CD4-positive, alpha-beta T cell treated with Interferon gamma for 1 hour (primary cell): Measurements from ENCODE around the gene NR5A2.

Source experiments
- DNase-seq: peaks from one replicate; pipeline ENCODE4 v3.0.0-alpha.2; 2020

The NR5A2 gene

GRCh38 chr1:200130552-200130951, 103.0 kb downstream of the NR5A2 start:
- no peak for DNase-seq

DNA sequence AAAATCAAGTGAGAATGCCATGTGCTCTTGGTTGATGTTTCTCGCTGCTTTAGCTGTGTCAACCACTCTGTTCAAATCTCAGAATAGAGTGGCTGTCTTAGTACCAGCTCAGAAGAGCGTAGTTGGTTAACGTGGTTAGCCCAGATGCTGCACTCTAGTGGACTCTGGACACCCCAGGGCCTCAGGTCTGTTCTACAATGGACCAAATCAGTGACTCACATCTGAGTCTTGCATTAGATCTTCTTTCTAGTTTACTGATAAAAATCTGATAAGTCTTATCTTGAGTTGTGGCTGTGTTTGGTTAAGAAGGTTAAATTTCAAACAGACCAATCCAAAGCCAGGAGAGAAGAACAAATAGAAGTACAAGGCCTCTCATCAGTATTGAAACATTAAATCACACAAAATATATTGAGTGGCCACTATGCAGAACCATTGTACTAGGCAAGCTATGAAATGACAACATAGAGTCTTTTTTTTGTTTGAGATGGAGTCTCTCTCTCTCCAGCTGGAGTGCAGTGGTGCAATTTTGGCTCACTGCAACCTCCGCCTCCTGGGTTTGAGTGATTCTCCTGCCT, 104.1 kb downstream of the NR5A2 start:
- no peak for DNase-seq

DNA sequence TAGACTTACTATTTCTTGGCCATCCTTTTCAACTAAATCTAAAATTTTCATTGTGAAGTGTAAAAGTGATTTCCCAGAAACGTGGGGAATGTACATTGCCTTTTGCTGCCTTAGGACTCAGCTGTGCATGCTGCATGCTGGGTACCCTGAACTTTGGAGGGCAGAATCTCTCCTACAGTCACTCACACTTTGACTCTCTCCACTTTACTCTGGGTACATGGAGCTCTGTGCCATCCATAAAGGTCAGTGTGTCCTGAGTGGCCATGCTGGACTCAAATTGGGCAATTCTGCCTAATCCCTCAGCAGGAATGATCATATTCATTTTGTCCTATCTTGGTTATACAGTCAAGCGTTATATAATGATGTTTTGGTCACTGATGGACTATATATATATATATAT, 105.6 kb downstream of the NR5A2 start:
- DNase-seq, result no peak

GRCh38 chr1:200134116-200134515, 106.6 kb downstream of the NR5A2 start:
- no peak for DNase-seq

DNA sequence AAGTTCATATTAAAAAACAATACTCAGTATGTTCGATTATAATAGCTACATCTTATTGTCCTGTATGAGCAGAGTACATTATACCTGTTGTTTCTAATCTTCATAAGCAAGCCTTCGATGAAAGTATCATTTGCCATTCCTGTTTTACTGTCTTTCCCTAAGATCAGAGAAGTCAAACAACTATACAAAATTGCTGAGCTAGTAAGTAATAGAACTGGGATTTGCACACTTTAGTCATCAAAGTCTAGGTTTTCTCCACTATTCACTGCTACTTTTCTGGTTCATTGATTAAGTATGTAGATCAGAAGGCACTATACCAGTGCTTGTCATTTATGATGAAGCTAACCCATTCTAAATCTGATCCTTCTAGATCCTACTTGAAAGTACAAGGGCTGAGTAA, 108.9 kb downstream of the NR5A2 start:
- no peak for DNase-seq

GRCh38 chr1:200139661-200140250, 112.2 kb downstream of the NR5A2 start:
- no peak for DNase-seq

GRCh38 chr1:200143347-200143746, 115.8 kb downstream of the NR5A2 start:
- no peak for DNase-seq

- DNase-seq, result no peak
These were observed 118.6 kb downstream of the NR5A2 start for GRCh38 chr1:200146100-200146499.

DNA sequence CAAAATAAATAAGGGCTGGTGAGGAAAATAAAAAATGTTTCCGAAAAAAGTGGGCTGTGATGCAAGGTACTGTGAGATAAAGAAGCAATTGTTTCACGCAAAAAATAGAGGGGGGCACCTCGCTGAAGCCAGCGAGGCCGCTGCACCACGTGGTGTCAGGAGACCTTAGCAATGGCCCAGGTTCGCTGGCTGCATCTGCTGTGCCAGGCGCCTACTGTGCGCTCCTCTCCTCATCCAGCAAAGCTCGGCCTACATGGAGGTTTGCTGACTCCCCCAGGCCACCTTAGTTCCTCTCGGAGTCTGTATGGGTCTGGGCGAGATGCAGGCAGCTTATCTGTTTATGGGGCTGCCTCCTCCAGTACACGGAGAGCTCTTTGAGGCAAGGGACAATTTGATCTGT, 119.6 kb downstream of the NR5A2 start:
- no peak for DNase-seq

GRCh38 chr1:200147742-200148141, 120.2 kb downstream of the NR5A2 start:
- no peak for DNase-seq

DNA sequence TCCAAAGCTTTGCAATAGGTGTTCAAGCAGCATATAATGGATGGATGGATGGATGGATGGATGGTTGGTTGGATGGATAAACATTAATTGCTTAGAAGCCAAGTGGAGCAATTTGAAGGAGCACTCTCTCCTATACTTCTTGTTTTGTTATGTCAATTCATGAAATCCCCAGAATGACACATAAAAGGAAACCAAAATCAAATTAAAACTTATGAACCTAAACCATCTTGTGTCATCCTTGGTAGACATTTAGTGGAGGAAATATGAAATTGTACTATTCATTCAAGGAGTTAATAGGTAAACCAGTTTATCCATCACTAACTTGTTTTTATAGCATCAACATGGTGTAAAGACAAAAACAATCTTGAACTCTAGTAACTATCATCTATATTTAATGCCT, 122.5 kb downstream of the NR5A2 start:
- no peak for DNase-seq

GRCh38 chr1:200150721-200151120, 123.2 kb downstream of the NR5A2 start:
- DNase-seq, result no peak

GRCh38 chr1:200152336-200152735, 124.8 kb downstream of the NR5A2 start:
- DNase-seq, result no peak

- DNase-seq, result peak; percentile 49
These were observed 126.0 kb downstream of the NR5A2 start for GRCh38 chr1:200153277-200154055.

GRCh38 chr1:200154069-200154767, 126.7 kb downstream of the NR5A2 start:
- DNase-seq, result peak; percentile 62

DNA sequence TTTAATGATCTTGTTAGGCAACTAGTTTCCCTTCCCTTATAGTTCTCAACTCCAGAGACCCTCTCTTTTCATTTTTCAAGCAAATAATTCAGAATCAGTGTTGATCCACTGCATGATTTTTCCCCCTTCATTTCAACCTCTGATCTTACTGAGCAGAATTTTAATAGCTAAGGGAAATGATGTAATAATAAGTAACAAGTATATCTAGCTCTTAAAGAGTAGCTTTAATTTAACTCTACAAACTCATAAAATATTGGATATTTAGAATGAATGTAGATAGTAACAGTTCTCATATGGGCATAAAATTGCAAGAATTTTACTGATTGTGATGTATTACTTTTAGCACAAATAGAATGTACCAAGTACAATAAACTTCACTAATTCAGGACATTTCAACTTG, 130.2 kb downstream of the NR5A2 start:
- DNase-seq, result no peak

DNA sequence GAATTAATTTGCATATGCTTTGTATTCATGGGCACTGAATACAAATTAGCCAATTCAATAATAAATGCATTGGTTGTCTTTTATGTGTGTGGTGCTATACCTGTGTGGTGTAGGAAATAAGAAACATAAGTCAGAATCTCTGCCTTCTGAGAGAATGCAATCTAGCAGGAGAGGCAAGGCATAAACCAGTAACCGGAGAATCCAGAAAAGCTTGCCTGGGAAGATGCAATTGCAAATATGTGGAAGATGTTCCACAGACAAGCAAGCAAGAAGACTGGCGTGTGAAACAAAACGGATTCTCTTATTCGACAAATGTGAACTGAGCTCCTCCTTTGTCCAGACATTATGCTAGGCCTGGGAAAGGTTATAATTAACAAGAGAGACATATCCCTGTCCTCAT, 134.3 kb downstream of the NR5A2 start:
- DNase-seq, result no peak

GRCh38 chr1:200162258-200162657, 134.7 kb downstream of the NR5A2 start:
- DNase-seq, result no peak

- no peak for DNase-seq
These were observed 135.4 kb downstream of the NR5A2 start for GRCh38 chr1:200162877-200163276.

- no peak for DNase-seq
These were observed 136.4 kb downstream of the NR5A2 start for GRCh38 chr1:200163911-200164310.

- no peak for DNase-seq
These were observed 138.1 kb downstream of the NR5A2 start for GRCh38 chr1:200165493-200166220.

GRCh38 chr1:200166411-200166810, 138.9 kb downstream of the NR5A2 start:
- DNase-seq, result no peak

DNA sequence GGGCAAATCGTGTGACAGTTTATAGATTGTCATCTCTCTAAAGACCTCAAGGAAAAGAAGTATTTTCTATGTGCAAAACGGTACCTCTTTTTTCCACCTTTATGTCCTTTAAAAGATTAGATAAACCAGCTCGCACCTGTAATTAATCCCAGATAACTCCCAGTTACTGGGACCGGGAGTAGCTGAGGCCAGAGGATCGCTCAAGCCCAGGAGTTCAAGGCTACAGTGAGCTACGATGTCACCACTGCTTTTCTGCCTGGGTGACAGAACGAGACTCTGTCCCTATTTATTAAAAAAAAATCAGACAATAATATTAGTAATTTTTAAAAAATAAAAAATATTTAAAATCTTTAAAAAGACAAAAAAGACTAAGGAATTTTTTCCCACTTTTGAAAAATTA, 141.4 kb downstream of the NR5A2 start:
- DNase-seq, result no peak
